Activated CD8-positive, alpha-beta memory T cell treated with anti-CD3 and anti-CD28 coated beads for 36 hours (primary cell): ENCODE data around the gene TPPP. TPM values are rescaled to one million over a fixed set of nuclear protein-coding genes. Genes with fewer than 3 reads are reported as not detected.

Experiments
- CTCF ChIA-PET: fragments of 350-600 bp; sonication (Branson Sonifier 250); formaldehyde crosslinking; loops from one replicate; lab custom pipeline; 2021; ENCODE audit warnings: antibody characterized with exemption; lab: Charles Lee
- POLR2A ChIA-PET: fragments of 350-600 bp; sonication (Branson Sonifier 250); formaldehyde crosslinking; loops from one replicate; lab custom pipeline; 2021; ENCODE audit warnings: antibody characterized with exemption; lab: Charles Lee
- total RNA-seq, 2 experiments: library from RNA; stranded (reverse); gene quantifications; one replicate each; pipeline ENCODE4 v1.2.3, GENCODE V29; 2021

The TPPP gene
- total RNA-seq, 2 experiments from 2014 or later: 0.21 to 0.29 TPM

DNA sequence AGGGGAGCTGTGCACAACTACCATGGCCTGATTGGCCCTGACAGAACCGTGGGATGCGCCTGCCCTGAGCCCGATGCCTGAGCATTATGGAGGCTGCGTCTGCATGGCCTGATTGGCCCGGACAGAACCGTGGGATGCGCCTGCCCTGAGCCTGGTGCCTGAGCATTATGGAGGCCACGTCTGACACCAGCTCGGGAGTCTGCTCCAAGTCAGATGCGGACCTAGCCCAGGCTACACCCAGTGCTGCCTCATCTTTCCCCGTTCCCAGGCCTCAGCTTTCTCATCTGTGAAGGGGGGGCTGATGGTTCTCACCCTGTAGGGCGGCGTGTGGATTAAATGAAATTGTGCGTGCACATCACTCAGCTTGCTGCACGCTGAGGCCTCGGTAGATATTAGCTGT is 73.7 kb downstream of the TPPP start:
- ChIA-PET CTCF (no interaction called here), POLR2A (no interaction called here)

DNA sequence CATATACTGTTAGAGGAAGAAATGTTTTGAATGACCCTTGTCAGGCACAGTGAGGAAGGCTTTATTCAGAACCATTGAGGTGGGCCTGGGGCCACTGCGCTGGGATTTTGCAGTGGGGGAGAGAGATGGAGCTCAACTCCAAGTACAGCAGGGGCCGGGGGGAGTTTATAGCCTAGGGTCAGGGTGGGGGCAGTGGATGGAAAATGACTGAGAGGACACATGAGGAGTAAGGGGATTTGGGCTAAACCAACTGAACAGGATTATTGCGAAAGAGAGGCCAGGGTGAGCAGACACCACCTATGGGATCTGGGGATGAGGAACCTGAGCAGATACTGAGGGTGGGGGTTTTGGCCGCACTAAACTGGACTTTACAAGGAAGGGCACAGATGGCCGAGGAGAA is 74.7 kb downstream of the TPPP start:
- CTCF ChIA-PET: interaction anchor here (0.9 kb wide), 1 partner anchor 172 kb away, joined by 3 read pairs; no protein-coding TSS in a partner anchor

DNA sequence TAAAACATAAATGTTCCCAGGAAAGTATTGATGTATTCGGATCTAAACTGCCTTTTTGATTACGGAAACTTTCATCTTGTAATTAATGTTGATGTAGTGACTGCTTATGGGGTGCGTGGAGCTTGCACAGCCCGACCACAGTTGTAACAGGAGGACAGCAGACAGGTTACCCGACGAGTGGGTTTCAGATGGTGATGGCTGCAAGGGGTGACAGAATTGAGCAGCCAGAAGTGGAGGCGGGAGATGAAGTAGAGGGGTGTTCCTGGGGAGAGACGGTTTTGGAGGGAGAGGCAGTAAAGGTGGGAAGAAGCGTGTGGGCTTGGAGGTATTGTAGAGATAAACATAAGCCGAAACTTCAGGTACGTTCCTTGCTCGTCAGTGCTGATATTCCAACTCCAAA is 75.3 kb downstream of the TPPP start:
- POLR2A ChIA-PET: no interaction called here
- CTCF ChIA-PET: interaction anchor here (0.9 kb wide), 1 partner anchor 171 kb away, joined by 3 read pairs; no protein-coding TSS in a partner anchor

More for the DNA sequence above, 74.7 kb downstream of the TPPP start:
- POLR2A ChIA-PET: no interaction called here

DNA sequence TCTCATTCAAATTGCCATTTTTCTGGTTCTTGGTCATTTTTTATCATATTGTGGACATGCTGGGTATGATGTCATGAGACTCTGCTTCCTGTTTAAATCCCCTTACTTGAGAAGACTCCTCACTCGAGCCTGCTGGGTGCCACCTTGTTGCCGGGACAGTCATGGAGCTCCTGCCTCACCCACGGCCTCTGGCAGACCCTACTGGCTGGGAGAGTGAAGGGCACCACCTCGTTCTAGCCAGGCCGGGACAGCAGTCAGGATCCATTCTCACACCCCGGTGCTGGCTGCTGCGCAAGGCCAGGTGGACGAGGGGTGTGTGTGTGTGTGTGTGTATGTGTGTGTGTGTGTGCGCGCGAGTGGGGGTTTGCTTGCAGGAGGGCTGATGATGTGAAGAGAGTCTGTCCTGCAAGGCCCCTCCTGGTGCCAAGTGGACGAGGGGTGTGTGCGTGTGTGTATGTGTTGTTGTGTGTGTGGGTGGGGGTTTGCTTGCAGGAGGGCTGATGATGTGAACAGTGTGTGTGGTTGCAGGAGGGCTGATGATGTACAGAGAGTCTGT is 76.6 kb downstream of the TPPP start:
- CTCF ChIA-PET: no interaction called here
- POLR2A ChIA-PET: no interaction called here

DNA sequence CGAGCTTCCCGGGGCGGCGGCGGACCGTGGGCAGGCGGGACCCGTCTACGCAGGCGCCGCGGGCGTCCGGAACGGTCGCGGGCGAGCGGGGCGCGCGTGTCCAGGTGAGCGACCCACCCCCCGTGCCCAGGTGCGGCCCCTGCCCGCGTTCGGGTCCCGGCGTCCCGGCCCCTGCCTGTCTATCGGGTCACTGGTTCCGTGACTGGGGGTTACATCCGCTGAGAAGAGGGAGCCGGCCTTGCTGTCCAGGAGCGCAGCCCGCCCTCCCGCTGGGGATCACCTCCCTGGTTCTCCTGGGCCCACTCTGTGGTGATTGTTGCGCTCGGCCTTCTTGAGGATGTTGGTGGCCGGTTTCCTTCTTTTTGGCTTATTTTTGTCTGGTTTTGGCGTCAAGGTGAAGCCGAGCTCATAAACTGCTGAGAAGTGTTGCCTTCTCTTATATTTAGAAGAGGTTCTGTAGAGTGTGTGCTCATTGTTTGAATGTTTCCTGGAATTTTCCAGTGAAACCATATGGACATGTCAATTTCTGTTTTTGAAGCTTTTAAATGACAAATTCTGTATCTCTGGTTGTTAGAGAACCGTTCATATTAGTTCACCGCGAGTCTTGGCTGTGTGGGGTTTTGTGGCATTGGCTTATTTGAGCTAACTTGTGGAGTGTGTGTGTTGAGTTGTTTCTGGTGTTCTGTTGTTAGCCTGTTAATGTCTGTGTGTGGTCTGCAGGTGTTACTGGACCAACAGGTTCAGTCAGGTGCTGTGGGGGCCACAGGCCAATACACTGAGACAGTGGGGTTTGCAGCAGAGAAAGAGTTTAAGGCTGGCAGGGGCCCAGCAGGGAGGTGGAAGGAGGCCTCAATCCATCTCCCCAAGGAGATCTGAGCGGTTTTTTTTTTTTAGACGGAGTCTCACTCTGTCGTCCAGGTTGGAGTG is 80.4 kb downstream of the TPPP start:
- CTCF ChIA-PET: interaction anchor here (1.1 kb wide), 1 partner anchor 327 kb away, joined by 3 read pairs; no protein-coding TSS in a partner anchor
- POLR2A ChIA-PET: no interaction called here

DNA sequence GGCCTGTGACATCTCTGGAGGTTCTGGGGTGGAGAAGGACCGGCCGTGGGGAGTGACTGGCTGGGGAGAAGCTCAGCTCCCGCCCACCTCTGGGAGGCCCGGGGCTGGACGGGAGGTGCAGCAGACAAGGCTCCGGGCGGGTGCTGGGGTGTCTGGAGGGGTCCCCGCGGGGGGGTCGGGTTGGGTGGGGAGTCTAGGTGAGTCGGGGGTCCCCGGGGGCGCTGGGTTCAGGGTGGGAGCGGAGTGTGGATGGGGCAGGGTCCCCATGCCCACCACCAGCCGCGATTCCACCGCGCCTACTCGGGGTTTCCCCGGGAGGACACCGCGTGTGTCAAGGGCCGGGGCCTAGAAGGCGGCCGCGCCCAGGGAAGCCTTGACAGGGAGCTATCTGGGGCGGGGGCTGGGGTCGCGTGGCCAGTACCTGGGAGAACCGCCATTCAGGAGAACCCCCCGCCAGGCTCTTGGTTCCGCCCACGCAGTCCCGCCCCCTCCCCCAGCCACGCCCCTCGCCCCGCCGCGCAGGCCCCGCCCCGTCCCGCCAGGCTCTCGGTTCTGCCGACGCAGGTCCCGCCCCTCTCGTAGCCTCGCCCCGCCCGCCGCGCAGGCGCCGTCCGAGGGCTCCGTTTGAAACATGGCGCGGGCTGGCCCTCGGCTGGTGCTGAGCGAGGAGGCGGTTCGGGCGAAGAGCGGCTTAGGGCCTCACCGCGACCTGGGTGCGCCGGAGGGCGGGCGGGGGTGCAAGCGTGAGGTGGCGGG is 81.2 kb downstream of the TPPP start, which contains the start of gene CEP72:
CEP72 (plus strand) TSS at position 610 of the 756 bp plus-strand sequence; CDS start at position 632, 22 bp downstream.
- POLR2A ChIA-PET: interaction anchor here (0.6 kb wide), 2 partner anchors 59 to 79 kb away, joined by 3 read pairs; no protein-coding TSS in a partner anchor
- CTCF ChIA-PET: no interaction called here

DNA sequence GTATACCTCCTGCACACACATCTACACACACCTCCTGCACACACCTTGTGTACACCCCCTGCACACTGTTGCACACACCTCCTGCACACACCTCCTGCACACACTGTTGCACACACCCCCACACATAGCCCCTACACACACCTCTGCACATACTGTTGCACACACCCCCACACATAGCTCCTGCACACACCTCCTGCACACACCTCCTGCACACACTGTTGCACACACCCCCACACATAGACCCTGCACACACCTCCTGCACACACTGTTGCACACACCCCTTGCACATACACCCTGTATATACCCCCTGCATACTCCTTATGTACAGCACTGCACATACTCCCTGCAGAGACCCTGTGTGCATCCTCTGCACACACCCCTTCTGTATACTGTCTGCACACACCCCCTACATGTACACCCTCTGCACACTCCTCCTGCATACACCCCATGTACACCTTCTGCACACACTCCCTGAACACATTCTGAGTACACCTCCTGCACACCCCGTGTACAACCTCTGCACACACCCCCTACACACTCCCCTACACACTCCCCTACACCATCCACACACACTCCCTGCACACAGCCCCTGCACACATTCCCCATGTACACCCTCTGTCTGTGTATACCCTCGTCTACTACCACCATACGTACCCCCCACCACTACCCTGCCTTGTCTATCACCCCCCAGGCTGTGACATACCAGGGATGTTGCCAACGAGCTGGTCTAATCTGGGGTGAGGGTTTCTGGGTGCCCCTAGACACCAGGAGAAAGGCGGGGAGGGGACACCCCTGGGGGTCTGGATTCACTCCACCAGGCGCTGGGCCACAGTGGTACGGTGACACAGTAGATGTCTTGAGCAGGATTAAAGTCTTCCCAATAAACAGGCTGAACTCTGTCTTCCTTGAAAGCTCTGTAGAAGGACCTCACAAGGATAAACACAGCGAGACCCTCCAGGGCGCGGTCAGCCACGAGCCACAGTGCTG is 82.1 kb downstream of the TPPP start:
- ChIA-PET POLR2A (interaction anchor here (0.6 kb wide), 2 partner anchors 60 to 78 kb away, joined by 3 read pairs; no protein-coding TSS in a partner anchor), CTCF (interaction anchor here (0.6 kb wide), 1 partner anchor 869 kb away, joined by 3 read pairs; no protein-coding TSS in a partner anchor)

DNA sequence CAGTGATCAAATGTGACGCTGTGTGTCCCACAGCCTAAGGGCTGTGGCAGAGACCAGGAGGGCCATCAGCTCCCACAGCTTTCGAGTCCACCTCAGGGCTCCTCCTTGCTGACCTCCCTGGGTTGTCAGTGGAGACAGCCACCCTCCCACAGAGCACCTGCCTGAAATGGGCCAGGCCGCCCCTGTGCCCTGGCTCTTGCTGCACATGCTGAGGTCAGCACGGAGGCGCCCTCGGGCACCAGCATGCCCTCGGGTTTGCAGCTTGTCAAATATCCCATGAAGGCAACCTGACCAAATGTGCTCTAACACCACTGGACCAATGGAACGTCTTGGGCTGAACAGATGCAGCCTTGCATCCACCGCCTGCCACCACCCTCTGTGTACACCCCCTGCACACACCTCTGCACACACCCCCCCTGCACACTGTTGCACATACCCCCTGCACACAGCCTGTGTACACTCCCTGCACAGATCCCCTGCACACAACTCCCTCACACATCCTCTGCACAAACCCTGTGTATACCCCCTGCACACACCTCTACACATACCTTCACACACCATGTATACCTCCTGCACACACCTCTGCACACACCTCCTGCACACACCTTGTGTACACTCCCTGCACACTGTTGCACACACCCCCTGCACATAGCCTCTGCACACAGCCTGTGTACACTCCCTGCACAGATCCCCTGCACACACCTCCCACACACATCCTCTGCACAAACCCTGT is 83.0 kb downstream of the TPPP start:
- ChIA-PET CTCF (interaction anchor here (0.6 kb wide), 1 partner anchor 870 kb away, joined by 3 read pairs; no protein-coding TSS in a partner anchor), POLR2A (no interaction called here)

Other genes with a start within 250 kb of the TPPP start
- gene SLC9A3, start 168.9 kb downstream of the TPPP start, total RNA-seq: 1 to 10 TPM; 2.2 to 2.6 TPM
- 10 to 100 TPM; 21.5 to 23.1 TPM for gene CEP72, start 81.0 kb downstream of the TPPP start, total RNA-seq
- gene ZDHHC11B, start 91.4 kb upstream of the TPPP start, total RNA-seq: under 1 TPM; 0.15 to 0.17 TPM
- gene ZDHHC11, start 157.6 kb upstream of the TPPP start, total RNA-seq: 1 to 10 TPM; 4.7 to 5.9 TPM
- gene BRD9, start 199.4 kb upstream of the TPPP start, total RNA-seq: 10 to 100 TPM; 54.1 to 57.9 TPM
- gene TRIP13, start 199.5 kb upstream of the TPPP start, total RNA-seq: 10 to 100 TPM; 43.4 to 45.8 TPM